GM18867 (cell line): Measurements from ENCODE around the gene FBXO8.

Source experiments
- ATAC-seq: cut with Tn5 transposase; IDR thresholded peaks from one replicate; pipeline ENCODE4 v1.9.1; 2021; ENCODE audit warnings: mild to moderate bottlenecking, moderate library complexity; ENCODE audit not compliant: unreplicated experiment

The FBXO8 gene

DNA sequence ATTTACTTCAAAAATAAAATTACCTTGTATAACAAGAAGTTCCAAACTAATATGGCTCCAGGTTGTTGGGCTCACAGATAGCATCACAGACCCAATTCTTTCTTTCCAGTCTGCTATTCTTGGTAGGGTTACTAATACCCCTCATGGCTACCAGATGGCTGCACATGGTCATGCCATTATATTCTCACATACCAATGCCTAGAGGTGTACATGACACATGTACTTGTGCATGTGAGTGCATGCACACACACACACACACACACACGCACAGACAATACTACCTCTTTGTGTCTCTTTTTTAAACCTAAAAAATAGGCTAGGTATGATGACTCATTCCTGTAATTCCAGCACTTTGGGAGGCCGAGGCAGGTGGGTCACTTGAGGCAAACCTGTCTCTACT, 31.1 kb downstream of the FBXO8 start:
- no peak for ATAC-seq

DNA sequence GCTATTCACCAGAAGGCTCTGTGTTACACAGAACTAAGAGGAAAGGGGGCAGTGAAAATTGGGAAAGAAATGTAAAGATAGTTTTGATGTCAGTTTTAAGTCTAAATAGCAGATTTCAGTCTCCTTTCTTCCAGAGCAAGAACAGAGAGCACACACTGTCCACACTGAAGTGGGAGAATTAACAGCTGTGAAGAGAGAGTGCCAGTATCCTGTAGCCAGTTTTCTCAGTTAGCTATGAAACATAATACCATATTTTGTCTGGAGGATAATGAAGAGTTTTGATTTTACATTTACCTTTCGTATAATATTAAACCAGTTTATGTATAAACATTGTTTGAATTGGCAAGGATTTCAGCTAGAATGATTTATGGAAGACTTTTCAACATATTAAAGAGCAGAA, 35.1 kb downstream of the FBXO8 start:
- ATAC-seq = no peak

DNA sequence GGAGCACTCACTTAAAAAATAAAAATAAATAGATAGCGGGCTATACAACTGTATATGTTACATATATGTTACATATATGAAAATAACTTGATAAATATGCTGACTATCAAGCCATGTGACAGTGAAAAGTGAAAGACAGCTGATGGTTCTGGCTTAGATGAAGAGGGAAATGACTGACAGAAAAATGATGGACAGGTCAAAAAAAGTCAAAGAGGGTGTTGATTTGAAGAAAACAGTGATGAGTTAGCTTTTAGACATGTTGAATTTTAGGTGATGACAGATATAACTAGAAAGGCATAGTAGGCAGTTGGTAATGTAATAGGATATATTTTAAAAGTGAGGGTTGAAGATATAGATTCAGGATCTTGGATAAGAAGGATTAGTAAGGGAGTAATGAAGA, 37.8 kb downstream of the FBXO8 start:
- no peak for ATAC-seq

DNA sequence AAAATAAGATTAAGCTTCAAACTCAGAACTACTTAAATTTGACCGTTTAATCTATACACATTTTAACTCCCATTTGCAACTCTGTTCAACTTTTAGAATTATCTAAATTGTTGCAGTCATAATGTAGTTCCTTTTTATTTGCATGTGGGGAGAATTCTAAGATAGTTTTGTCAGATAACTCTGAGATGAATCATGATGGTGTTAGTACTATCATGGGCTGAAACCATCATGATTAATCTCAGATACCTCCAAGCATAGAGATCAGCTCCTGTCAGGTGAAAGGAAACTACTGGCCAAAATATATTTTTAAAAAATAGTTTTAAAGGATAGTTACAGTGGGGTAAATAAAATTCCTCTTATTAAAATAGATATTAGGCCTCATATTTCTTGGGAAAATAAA, 39.0 kb downstream of the FBXO8 start:
- peak; percentile 52 for ATAC-seq

DNA sequence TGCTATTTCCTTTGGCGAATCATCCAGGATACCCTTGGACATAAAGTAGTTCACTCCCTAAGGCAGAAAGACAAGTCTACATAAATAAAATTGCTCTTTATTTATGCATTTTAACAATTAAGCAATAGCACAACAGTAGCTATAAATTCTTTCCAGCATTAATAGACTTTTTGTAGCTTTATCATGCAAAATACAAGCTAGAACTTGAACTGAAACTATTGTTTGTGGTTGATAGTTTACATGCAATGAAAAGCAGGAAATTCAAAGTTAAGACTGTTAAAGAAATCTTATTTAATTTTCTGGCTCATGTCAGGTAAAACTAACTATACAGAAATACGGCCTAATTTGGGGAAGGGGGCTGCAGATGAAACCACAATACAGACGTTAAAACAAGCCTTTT, 42.3 kb downstream of the FBXO8 start:
- no peak for ATAC-seq

DNA sequence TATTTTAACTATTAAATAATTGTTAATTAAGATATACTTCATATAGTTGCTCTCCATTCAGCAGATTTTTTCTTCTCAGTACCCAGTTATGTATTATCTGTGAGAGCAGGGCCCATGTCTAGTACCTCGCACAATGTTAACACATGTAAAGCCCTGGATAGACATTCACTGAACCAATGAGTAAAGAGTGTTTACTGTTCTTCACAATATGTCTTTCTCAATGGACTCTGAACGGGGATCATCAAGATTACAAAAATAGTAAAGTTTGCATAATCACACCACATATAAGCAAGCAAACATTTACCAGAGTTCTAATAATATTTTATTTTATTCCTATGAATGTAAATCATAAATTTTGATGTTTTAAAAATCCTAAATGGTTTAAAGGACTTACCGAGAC, 47.1 kb downstream of the FBXO8 start:
- ATAC-seq = no peak

DNA sequence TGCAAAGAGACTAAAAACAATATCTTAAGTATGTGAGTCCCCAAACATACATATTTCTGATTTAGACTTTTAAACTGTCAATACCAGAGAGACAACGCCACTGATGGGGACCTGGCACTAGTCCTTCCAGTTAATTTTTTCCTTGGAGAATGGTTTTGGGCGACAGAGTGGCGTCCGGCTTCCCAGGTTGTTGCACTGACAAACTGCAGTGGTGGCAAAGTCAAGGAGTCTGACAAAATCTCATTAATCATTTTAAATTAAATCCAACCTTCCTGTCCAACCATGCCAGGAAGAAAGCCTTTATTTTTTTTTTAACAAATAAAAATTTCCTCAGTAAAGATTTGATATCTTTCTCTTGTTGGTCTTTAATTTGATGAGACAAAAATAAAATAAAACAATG, 52.8 kb downstream of the FBXO8 start:
- ATAC-seq = no peak

DNA sequence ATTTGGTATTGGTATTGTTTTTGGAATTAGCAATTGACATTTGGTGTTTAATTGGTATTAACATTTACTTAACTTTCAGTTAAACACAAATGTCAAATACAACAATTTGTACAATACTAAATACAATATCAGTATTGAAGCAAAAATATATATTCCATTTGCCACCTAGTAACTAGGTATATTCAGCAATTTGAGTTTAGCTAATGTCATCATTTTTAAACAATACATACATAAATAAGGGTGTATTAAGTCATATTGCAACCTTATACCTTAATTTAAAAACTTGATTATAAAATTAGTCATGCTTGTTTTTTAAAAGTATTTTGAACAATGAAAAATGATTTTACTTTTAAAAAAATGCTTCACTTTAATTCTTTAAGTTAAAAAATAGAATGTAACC, 53.3 kb downstream of the FBXO8 start:
- no peak for ATAC-seq

DNA sequence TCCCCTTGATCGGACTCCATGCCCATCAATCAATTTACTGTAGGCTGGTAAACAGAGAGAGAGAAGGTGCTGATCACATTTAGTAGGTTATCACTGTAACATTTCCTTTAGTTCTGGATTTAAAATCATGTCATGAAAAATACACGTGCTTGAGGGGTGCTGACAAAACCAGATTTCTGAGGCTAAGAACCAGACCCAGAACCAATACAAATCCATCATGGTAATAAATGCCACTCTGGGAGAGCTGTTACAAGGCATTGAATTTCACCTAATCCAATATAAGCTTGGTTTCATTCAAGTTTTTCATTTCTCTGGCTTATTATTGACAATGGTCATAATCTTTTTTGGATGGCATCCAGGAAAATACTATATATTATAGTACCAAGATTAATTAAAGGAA, 54.5 kb downstream of the FBXO8 start:
- no peak for ATAC-seq

DNA sequence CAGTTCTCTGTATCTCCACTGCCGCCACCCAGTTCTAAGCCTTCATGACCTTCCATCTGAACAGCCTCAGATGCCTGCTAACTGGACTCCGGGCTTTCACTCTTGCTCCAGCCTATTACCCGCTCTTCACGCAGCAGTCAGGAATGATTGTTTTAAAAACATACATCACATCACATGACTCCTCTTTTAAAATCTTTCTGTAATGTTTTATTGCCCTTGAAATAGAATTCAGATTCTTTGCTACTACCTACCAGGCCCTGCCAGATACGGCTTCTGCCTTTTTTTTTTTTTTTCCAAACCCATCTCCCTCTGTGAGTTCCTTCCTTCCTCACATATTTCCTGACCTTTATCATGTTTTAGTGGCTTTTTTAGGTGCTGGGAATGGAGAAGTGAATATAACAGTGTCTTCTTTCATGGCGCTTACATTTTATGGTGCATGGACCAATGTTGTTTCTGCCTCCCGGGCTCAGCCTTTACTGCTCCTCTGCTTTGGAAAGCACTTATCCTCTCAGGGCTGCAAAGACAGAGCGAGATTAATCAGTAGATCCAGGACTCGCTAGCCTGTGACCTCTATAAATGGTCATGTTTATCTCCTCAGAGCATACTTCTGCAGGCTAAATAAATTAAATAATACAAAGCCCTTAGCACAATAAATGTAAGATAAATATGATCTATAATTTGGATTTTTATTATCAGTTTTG, 58.0 kb downstream of the FBXO8 start:
- no peak for ATAC-seq

DNA sequence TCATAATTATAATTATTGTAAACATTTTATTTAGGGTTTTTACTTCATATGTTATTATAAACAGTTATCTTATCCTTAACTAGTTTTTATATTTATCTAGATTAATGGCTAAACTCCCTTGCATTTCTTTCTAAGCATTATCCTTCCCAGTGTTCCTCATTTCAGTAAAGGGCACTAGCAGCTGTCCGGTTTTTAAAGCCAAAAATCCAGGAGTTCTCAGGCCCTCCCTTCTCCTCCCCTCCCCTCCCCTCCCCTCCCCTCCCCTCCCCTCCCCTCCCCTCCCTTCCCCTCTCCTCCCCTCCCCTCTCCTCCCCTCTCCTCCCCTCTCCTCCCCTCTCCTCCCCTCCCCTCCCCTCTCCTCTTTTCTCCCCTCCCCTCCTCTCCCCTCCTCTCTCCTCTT, 58.9 kb downstream of the FBXO8 start:
- no peak for ATAC-seq

DNA sequence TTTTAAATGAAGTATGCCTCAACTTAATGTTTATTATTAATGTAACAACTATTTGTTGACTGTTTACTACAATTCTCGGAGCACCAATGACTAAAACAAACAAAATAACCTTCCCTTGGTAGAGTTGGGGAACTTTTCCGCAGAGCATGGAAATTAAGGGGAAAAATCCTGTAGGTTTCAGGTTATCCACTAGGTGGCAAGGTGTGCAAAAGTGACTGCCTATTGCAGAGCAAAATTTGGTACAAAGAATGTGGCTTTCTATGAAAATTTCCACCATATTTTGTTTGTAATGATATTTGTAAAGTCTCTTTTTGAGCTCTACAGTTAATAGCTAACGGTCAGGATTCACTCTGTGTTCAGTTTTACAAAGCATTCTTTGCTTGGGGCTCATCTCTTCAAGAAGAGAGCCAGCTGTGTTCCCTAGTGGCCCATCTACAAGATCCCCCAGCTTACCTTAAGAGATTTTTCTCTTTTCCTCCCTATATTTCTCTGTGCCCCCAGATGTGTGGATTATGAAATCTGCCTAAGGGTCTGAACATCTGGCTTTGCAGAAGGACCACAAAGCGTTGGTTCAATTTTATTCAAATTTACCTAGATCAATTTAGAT, 61.1 kb downstream of the FBXO8 start:
- ATAC-seq = peak; percentile 90

DNA sequence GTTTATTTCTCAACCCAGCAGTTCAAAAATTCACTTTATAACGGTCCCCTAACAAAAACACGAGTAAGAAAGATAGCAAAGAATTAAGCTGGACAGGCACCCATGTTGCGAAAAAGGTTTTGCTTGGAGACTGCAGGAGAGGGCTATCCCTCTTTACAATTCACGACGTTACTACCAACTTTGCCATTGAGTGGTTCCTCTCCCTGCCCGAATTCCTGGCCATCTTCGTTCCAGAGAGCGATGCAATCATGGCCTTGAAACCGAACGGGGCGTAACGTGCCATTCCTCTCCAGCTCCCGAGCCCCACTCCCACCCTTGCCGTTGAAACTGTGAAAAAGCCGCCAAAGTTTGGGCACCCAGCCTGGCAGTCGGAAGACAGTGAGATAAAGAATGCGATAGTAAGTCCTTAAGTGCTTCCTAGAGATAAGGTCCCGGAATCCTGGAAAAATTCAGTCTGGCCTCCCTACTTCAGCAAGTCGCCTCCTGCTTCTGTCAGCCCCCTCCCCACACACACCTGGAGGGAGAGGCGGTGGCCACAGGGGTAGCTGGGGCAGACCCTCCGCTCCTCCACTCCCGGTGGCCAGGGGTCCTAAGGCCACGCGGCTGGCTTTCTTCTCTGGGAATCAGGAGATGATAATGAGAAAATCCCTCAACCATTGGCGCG, 65.2 kb downstream of the FBXO8 start:
- no peak for ATAC-seq

DNA sequence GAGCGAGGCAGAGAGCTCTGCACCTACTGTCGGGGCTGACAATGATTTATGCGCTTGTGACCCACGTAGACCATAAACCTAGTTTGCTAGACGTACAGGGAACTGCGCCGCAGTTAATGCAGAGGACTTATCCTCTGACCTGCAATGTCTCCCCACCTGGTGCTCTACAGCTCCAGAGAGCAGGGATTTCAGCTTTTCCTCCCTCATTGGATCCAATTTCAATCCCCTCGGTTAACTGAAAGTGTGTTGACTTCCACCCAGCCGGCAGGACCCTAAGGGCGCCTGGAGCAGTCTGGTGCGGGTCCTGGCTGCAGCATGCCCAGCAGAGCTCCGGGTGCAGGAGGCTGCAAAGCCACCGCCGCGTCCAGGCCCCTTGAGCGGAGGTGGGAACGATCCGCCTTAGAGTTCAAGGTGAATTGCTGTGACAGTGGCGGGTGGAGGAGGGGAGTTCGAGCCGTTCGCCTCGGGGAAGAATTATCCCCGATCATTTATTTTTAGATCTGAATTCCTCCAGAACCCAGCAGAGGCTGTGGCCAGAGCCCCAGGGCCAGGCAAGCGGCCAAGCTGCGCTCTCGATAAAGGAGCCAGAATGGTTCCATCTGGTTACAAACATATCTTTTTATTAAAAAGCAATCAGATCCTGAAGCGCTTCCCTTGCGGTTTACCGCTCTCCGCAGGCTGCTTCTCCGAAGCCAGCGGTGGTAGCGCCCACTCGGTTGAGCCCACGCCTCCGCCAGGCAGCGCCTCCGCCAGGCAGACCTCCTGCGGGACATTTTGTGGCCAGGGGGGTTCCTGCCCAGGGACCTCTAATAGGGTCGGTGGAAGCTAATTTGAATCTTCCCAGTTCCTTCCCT, 66.0 kb downstream of the FBXO8 start:
- no peak for ATAC-seq

DNA sequence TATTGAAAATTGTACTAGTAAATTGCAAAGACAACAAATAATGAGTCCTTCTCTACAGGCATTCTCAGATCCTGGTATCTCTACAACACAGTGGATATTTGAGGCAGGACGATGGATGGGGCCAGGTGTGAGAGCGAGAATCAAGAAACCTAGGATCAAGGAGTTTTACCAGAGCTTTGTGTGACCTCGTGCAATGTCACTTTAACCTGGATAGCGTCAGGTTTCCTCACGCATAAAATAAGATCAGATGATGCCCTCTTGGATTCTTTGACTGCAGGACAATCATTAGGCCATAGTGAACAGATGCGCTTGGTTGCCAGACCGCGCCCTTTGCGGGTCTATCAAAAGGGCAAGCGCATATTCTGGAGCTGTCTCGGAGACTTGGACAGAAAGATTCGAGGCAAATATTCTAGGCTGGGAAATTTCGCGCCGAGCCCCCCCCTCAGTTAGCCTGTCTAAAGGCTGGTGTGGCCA, 66.6 kb downstream of the FBXO8 start:
- no peak for ATAC-seq

DNA sequence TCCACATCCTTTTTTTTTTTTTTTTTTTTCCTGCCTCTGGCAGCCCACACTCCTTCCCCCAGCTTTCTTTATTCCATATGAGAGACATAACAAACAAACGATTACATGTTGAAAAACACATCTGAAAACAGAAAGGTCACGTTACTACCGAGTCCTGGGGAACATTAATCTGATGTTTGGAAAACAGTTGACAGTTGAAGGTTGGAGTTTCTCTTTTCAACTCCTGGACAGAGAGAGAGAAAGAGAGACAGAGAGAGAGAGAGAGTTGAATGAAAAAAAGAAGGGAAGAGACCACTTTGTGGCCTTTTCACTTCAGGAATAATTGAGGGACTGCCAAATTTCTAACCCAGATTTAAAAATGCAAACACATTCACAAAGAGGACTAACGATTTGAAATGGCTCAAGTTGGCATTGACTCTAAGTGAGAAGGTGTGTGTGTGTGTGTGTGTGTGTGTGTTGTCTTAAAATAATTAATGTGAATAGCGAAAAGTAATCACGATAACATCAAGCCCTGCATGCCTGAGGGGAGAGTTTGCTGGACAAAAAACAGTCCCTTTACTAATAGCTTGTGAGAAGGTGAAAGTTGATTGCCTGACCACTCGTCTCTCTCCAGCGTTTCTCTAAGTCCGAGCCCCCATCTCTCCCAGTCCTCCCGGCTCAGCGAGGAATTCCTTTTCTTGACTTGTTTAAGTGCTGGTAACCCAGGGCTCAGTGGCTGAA, 67.3 kb downstream of the FBXO8 start:
- no peak for ATAC-seq

DNA sequence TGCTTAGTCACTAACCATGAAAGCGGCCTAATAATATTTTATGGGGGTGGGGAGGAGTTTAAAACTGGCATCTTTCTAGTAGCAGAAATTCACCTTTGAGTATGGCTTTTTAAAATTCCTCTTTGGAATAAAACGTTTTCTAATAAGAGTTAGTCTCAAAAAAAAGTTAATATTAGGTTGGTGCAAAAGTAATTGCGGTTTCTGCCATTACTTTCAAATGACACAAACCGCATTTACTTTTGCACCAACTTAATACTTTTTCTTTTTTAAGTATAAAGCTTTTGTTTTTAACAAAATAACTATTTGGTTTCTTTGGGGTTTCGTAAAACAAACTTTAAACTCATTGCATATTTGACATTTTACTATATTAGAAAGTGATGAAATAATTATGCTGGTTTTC, 68.4 kb downstream of the FBXO8 start:
- no peak for ATAC-seq

DNA sequence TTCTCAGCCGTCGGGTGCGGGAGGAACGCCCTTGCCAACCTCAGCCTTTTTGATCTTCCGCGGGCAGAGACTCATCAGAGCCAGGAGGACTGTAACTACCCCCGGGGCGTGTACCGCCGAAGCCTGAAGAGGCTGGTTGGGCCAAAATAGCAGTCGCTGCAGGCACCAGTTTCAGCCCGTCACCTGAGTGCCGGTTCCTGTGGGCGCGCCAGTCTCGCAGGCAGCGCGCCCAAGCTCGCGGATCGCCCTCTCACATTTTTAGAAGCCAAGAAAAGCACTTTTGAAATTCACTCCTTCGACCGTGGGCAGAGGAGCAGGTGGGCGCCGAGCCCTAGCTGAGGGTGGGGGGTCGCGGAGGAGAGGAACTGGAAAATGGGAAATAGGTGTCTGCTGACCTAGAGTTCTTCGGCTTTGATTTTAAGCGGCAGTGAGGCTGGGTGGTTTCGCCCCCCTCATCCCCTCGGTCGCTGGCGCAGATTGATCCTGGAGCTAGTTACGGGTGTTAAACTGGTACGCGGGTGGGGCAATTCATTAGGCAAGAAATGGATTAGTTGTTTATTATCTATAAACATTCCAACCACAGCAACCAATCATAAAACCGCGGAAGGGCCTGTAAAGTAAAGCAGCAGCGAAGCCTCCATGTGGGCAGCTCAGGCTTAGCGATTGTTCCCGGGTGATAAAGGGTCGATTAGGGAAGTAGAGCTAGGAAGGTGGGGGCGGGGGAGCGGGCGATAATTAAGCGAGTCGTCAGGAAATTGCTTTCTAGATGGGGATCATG, 69.2 kb downstream of the FBXO8 start:
- peak; percentile 45 for ATAC-seq

DNA sequence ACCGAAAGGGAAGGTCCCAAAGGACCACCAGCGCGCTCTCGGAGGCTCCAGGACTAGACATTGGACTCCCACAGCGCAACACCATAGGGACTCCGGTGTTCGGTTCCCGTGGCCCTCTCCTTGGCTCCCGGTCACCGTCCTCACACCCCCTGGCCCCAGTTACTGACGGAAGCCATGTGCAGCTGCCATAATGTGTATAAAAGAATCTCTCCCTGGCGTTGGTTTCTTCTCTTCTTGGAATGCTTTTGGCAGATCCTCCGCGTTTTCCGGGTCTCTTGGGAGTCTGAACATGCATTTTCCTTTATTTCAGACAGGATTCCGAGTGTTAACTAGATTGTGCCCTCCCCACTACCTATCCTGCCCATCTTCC, 69.8 kb downstream of the FBXO8 start:
- no peak for ATAC-seq

DNA sequence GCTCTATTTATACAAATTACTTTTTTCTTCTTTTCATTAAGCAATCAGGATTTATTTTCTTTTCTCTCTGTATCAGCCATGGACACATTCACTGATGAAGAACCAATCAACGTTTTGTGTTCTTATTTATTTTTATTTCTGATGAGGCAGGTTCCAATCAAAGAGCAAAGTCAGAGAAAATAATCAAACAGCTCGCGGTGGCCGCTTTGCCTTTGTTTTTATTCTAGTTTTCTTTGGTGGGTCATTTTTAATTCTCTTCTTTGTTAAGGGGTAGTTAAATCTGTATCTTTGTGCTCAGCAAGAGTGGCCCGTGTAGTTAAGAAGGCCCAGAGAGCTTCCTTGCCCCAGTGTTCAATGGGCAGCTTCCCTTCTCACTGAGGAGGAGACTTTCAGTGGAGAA, 71.4 kb downstream of the FBXO8 start:
- ATAC-seq = no peak
